Vagina (tissue), 2 donors: ENCODE data around the gene TNFRSF9. TPM values are rescaled to one million over a fixed set of nuclear protein-coding genes. Genes with fewer than 3 reads are reported as not detected.
"Not testable (repeated sequence)": the region's sequence is repeated elsewhere in the genome, so short reads cannot be mapped to it uniquely, and the experiment has no call there.

Experiments used
- DNase-seq, 2 donors: peaks; one replicate each; pipeline ENCODE4 v3.0.0-alpha.2; 2017; ENCODE audit errors: extremely low spot score in 2 of 2
- H3K27ac ChIP-seq: fragments of 200-600 bp; sonication (generic); one replicate; pipeline ENCODE4 v1.5.1; 2019
- H3K27me3 ChIP-seq: fragments of 200-600 bp; sonication (generic); one replicate; pipeline ENCODE4 v1.5.1; 2019
- H3K36me3 ChIP-seq, 2 donors: fragments of 200-600 bp; sonication (generic); one replicate each; pipeline ENCODE4 v1.5.1; 2017 to 2019
- H3K4me1 ChIP-seq: fragments of 200-600 bp; sonication (generic); one replicate; pipeline ENCODE4 v1.5.1; 2019
- H3K4me3 ChIP-seq, 2 donors: fragments of 200-600 bp; sonication (generic); 1 replicate in 1 of 2; 2 replicates in 1 of 2; pipeline ENCODE4 v1.5.1; 2016 to 2019
- H3K9me3 ChIP-seq: fragments of 200-600 bp; sonication (generic); one replicate; pipeline ENCODE4 v1.5.1; 2019
- POLR2A ChIP-seq, 2 donors: fragments of 450-650 bp; IDR thresholded peaks; one replicate each; pipeline ENCODE4 v1.6.1; 2017; ENCODE audit warnings: antibody characterized with exemption in 2 of 2, mild to moderate bottlenecking in 2 of 2, moderate library complexity in 2 of 2
- POLR2AphosphoS5 ChIP-seq, 2 donors: sonication (generic); formaldehyde crosslinking; IDR thresholded peaks; one replicate each; pipeline ENCODE4 v1.9.0; 2017; ENCODE audit warnings: antibody characterized with exemption in 2 of 2, mild to moderate bottlenecking in 2 of 2, low read depth in 1 of 2; ENCODE audit not compliant: insufficient read depth in 1 of 2
- intact Hi-C: fragments of 100-400 bp; cut with DNase I; formaldehyde crosslinking; loops from one replicate; pipeline ENCODE4 v1.15.1; 2023
- total RNA-seq: library from RNA; depleted of rRNA; stranded (reverse); fragments of >200 nt; gene quantifications from one replicate; pipeline ENCODE4 v1.2.3, GENCODE V29; 2016
- TF ChIP-seq, protein P1 (sequence below), 3 experiments: fragments of 450-650 bp in 2 of 3; fragments of 200-600 bp in 1 of 3; sonication (generic) in 1 of 3; IDR thresholded peaks; one replicate each; pipeline ENCODE4 v1.5.1; 2017 to 2019; ENCODE audit warnings: antibody characterized with exemption in 3 of 3, mild to moderate bottlenecking in 2 of 3, moderate library complexity in 2 of 3

TNFRSF9 gene
- total RNA-seq, 1 donor from 2014 or later = not detected

DNA sequence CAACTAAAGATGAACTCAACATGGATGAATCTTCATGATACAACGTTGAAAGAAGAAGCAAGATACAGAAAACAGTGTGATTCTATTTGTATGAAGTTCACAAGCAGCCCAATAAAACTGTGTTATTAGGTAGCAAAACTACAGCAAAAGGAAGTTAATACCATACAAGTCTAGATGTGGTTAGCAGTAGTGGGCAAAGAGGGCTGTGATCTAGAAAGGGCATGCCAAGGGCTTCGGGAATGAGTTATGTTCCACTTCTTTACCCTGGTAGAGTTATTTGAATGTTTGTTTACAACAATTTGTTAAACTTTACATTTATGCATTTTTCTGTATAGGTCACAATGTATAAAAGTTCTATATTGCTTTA, 9.2 kb downstream of the TNFRSF9 start:
- intact Hi-C loops = no loop called here
- Histone ChIP-seq H3K9me3 (no peaks in the 10 kb centered on the region), H3K4me3 (no peak overlapping the region), H3K36me3 (no peaks in the 10 kb centered on the region), H3K27me3 (no peaks in the 10 kb centered on the region), H3K27ac (no peak overlapping the region), H3K4me1 (no peaks in the 10 kb centered on the region)
- TF ChIP-seq POLR2AphosphoS5 (IDR thresholded peaks at IDR 0.05; ENCODE audit: insufficient read depth in 1 of 2, low read depth in 1 of 2) (no peak), POLR2A (IDR thresholded peaks at IDR 0.05) (no peak)
- TF ChIP-seq, protein P1, sequence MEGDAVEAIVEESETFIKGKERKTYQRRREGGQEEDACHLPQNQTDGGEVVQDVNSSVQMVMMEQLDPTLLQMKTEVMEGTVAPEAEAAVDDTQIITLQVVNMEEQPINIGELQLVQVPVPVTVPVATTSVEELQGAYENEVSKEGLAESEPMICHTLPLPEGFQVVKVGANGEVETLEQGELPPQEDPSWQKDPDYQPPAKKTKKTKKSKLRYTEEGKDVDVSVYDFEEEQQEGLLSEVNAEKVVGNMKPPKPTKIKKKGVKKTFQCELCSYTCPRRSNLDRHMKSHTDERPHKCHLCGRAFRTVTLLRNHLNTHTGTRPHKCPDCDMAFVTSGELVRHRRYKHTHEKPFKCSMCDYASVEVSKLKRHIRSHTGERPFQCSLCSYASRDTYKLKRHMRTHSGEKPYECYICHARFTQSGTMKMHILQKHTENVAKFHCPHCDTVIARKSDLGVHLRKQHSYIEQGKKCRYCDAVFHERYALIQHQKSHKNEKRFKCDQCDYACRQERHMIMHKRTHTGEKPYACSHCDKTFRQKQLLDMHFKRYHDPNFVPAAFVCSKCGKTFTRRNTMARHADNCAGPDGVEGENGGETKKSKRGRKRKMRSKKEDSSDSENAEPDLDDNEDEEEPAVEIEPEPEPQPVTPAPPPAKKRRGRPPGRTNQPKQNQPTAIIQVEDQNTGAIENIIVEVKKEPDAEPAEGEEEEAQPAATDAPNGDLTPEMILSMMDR (IDR thresholded peaks at IDR 0.05) = no peak
- no peak for DNase-seq

DNA sequence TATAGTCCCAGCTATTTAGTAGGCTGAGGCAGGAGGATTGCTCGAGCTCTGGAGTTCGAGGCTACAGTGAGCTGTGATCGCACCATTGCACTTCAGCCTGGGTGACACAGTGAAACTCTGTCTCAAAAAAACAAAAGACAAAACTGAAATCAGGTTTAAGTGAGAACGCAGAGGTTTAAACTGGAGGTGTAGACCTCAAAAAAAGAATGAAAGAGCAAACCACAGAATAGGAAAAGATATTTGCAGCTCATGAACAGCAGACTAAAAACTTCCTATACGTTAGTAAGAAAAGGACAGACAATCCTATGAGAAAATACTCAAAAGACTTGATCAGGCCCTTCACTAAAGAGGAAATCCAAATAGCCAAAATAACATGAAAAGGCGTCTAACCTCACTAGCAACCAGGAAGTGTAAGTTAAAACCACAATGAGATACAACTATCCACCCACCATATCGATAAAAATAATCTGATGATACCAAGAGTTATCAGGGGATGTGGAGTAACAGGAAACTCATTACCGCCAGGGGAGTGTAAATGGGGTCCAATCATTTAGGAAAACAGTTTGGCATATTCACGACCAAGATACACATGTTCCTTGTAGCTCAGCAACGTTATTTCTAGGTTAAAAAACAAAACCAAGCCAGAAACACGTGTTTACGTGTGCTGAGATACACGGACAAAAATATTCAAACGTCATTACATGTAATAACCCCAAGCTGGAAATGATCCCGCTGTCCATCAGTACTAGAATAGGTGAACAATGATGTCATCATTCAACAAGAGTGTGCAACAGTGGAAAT, 9.8 kb downstream of the TNFRSF9 start:
- Histone ChIP-seq H3K4me1 (no peaks in the 10 kb centered on the region), H3K4me3 (no peak overlapping the region), H3K9me3 (no peaks in the 10 kb centered on the region), H3K36me3 (no peaks in the 10 kb centered on the region), H3K27me3 (no peaks in the 10 kb centered on the region), H3K27ac (no peak overlapping the region)
- TF ChIP-seq, protein P1 (IDR thresholded peaks at IDR 0.05) = no peak
- TF ChIP-seq POLR2AphosphoS5 (IDR thresholded peaks at IDR 0.05; ENCODE audit: insufficient read depth in 1 of 2, low read depth in 1 of 2) = no peak
- TF ChIP-seq POLR2A (IDR thresholded peaks at IDR 0.05) = no peak
- intact Hi-C loops = no loop called here
- DNase-seq = no peak

DNA sequence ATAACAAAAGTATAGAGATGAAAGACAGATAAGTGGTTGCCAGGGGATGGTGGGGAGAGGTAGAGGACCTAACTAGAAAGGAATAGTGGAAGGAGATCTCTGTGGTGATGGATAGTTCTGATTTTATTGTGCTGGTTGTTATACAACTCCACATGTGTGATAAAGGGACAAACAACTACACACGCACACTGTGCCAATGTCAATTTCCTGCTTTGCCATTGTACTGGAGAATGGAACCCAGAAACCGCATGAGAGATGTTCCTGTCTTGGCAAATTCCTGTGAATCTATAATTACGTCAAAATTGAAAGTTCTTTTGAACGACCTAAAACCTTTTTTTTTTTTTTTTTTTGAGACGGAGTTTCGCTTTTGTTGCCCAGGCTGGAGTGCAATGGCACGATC, 11.0 kb downstream of the TNFRSF9 start:
- no peaks in the 10 kb centered on the region for H3K4me1 ChIP-seq
- H3K9me3 ChIP-seq = no peaks in the 10 kb centered on the region
- no peaks in the 10 kb centered on the region for H3K27me3 ChIP-seq
- H3K27ac ChIP-seq = no peak overlapping the region
- intact Hi-C loops = no loop called here
- TF ChIP-seq, protein P1 (IDR thresholded peaks at IDR 0.05) = no peak
- TF ChIP-seq POLR2A (IDR thresholded peaks at IDR 0.05) = no peak
- no peak for TF ChIP-seq POLR2AphosphoS5 (IDR thresholded peaks at IDR 0.05; ENCODE audit: insufficient read depth in 1 of 2, low read depth in 1 of 2)
- DNase-seq = no peak
- no peak overlapping the region for H3K4me3 ChIP-seq
- no peaks in the 10 kb centered on the region for H3K36me3 ChIP-seq

DNA sequence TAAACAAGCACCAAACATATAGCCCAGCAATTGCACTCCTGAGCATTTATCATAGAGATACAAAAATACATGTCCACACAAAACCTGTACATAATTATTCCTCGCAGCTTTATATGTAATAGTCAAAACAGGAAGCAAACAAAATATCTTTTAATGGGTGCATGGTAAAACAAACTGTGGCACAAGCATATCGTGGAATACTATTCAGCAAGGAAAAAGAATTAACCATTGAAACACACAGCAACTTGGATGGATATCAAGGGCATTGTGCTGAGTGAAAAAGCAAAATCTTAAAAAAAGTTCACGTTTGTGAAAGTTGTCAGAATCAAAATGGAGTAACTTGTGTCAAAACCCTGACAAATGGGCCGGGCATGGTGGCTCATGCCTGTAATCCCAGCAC, 12.4 kb downstream of the TNFRSF9 start:
- no peaks in the 10 kb centered on the region for H3K27me3 ChIP-seq
- no peaks in the 10 kb centered on the region for H3K9me3 ChIP-seq
- DNase-seq = no peak
- H3K4me3 ChIP-seq = no peak overlapping the region
- TF ChIP-seq POLR2AphosphoS5 (IDR thresholded peaks at IDR 0.05; ENCODE audit: insufficient read depth in 1 of 2, low read depth in 1 of 2) = no peak
- TF ChIP-seq POLR2A (IDR thresholded peaks at IDR 0.05) = no peak
- TF ChIP-seq, protein P1 (IDR thresholded peaks at IDR 0.05) = no peak
- no peaks in the 10 kb centered on the region for H3K36me3 ChIP-seq
- intact Hi-C loops = no loop called here
- no peaks in the 10 kb centered on the region for H3K4me1 ChIP-seq
- H3K27ac ChIP-seq = no peak overlapping the region

DNA sequence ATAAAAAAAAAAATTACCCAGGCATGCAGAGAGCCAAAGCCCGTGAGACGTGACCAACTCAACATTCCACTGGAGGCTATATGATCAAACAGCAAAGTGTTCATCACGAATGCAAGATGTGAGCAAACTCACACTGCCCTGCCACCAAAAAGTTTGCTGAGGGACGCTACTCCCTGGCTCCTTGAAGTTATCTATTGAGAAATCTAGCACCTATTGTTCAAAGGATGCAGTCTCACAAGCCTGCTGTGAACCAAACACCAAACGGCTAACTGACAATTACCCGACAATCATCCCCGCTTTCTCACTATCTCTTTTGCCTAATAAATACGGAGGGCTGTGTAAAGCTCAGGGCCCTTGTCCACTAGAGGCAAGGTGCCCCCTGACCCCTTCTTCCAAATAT, 13.6 kb downstream of the TNFRSF9 start:
- H3K27ac ChIP-seq, H3K4me3 ChIP-seq, H3K36me3 ChIP-seq, H3K27me3 ChIP-seq, H3K4me1 ChIP-seq, DNase-seq, intact Hi-C loops, H3K9me3 ChIP-seq: not testable (repeated sequence)
